ENCODE measurements around the gene GBF1.

The GBF1 gene

GRCh38 chr10:102405108-102405571 lies 159.8 kb downstream of the GBF1 start:
- TF ChIP-seq, protein P1, sequence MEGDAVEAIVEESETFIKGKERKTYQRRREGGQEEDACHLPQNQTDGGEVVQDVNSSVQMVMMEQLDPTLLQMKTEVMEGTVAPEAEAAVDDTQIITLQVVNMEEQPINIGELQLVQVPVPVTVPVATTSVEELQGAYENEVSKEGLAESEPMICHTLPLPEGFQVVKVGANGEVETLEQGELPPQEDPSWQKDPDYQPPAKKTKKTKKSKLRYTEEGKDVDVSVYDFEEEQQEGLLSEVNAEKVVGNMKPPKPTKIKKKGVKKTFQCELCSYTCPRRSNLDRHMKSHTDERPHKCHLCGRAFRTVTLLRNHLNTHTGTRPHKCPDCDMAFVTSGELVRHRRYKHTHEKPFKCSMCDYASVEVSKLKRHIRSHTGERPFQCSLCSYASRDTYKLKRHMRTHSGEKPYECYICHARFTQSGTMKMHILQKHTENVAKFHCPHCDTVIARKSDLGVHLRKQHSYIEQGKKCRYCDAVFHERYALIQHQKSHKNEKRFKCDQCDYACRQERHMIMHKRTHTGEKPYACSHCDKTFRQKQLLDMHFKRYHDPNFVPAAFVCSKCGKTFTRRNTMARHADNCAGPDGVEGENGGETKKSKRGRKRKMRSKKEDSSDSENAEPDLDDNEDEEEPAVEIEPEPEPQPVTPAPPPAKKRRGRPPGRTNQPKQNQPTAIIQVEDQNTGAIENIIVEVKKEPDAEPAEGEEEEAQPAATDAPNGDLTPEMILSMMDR (IDR thresholded peaks at IDR 0.05), result no peak

GRCh38 chr10:102405632-102406031 lies 160.3 kb downstream of the GBF1 start:
- TF ChIP-seq, protein P1 (IDR thresholded peaks at IDR 0.05), result no peak

GRCh38 chr10:102406815-102407214 lies 161.5 kb downstream of the GBF1 start:
- TF ChIP-seq, protein P1 (IDR thresholded peaks at IDR 0.05), result no peak

GRCh38 chr10:102407425-102408130 lies 162.2 kb downstream of the GBF1 start:
- TF ChIP-seq, protein P1 (IDR thresholded peaks at IDR 0.05), result no peak

DNA sequence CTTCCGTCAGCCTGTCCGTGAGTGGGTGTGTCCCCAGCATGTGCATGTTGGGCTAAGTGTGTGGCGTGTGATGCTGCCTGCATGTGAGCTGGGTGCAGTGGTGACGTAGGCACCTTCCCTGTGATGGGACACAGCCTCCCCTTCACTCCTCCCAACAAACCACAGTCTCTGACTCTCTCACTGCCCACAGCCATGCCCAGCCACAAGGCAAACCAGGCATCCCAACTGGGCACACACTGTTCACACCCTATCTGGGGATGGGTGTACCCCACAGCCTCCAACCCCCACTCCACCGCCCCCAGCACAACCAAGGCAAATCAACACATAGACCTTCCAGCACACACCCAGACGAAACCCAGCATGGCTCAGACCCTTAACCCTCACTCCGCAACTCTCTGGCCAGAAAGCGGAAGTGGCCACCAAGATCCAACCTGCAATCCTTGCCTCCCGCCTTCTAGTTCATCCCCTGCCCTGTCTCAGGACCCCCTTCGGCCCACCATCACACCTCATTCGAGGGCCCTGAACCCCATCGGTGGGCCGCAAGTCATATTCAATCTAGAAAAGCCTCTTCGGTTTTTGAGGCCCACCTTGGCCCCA lies 162.9 kb downstream of the GBF1 start:
- TF ChIP-seq, protein P1 (IDR thresholded peaks at IDR 0.05), result no peak

DNA sequence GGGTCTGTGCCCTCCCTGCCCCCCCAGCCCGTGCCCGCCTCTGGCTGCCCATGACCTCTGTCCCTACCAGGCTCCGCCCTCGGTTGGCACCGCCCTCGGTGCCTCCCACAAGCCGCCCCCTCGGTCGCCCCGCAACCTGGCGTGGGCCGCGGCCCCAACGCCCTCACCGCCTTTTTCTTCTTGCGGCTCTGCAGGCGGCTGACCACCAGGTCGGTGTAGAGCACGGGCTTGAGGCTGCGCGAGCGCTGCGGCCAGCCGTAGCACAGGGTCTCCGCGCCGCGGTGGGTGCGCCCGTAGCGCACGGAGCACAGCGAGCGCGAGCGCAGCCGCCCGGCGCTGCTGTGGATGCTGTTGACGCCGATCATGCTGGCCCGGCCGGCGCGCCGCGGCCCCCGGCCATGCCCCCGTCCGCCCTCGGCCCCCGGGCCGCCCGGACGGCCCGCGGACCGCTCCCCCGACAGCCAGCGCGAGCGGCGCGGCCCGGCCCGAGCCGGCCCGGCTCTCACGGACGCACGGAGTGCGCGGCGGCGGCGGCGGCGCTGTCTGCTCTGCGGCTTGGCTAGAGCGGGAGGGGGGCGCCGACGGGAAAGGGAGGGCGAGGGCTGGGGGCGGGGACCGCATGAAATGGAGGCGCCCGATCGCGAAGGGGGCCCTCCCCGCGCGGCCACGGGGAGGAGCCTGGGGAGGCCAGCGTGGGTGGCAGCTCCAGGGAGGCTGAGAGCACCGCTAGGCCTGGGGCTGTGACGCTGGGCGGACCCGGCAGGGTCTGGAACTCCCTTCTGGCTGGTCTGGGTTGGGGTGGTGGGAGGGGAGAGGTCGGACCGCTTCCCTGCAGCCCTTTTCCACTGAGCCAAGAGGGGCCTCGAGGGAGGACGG lies 163.6 kb downstream of the GBF1 start:
- TF ChIP-seq, protein P1 (IDR thresholded peaks at IDR 0.05), result no peak

- TF ChIP-seq, protein P1 (IDR thresholded peaks at IDR 0.05), result no peak
These were observed 164.5 kb downstream of the GBF1 start for GRCh38 chr10:102409604-102410428.
